ENCODE results near the gene OXLD1.
A peak's percentile ranks its signal among the peaks of the same experiment; 100 is the strongest.

OXLD1 gene

GRCh38 chr17:81701288-81702071 lies 35.1 kb upstream of the OXLD1 start:
- Histone ChIP-seq H3K9ac (ENCODE audit: low read depth, low read length) (peak overlapping the region; percentile 95), H2AFZ (ENCODE audit: low read depth, low read length) (no peak overlapping the region), H4K20me1 (ENCODE audit: insufficient read depth, low read length) (peaks cover 55% of the 10 kb centered on the region), H3K9me3 (ENCODE audit: insufficient read depth, low read length, severe bottlenecking) (no peaks in the 10 kb centered on the region), H3K36me3 (ENCODE audit: insufficient read depth, low read length) (peaks cover 70% of the 10 kb centered on the region), H3K27me3 (ENCODE audit: insufficient read depth, low read length, poor library complexity) (no peaks in the 10 kb centered on the region), H3K79me2 (ENCODE audit: insufficient read depth, low read length) (peaks cover 73% of the 10 kb centered on the region), H3K27ac (ENCODE audit: low read length) (peak overlapping the region; percentile 86), H3K4me1 (ENCODE audit: insufficient read depth, low read length) (peaks cover 38% of the 10 kb centered on the region), H3K4me2 (ENCODE audit: insufficient read depth, low read length) (peak overlapping the region; percentile 95), H3K4me3 (ENCODE audit: low read depth in 1 of 2, low read length in 2 of 2) (peak overlapping the region; percentile 71 to 98; a peak in 3 of 4 replicates)
- DNase-seq (no peak), ATAC-seq (ENCODE audit: insufficient read depth, low read depth) (0 out of 3 replicates have a peak, but pooled peaks have one; percentile 13)
- TF ChIP-seq EZH2 (IDR thresholded peaks at IDR 0.05; ENCODE audit: borderline replicate concordance, low read depth, low read length, severe bottlenecking) (no peak), CTCF (IDR thresholded peaks at IDR 0.05; ENCODE audit: borderline replicate concordance, extremely low read depth, low read length, poor library complexity, severe bottlenecking) (peak; percentile 7)

- DNase-seq (no peak), ATAC-seq (ENCODE audit: insufficient read depth, low read depth) (no peak)
- Histone ChIP-seq H4K20me1 (ENCODE audit: insufficient read depth, low read length) (peaks cover 51% of the 10 kb centered on the region), H3K4me3 (ENCODE audit: low read depth in 1 of 2, low read length in 2 of 2) (peak overlapping the region in 1 of 2 experiments; percentile 71; a peak in 3 of 4 replicates), H3K9ac (ENCODE audit: low read depth, low read length) (peak overlapping the region; percentile 95), H3K27me3 (ENCODE audit: insufficient read depth, low read length, poor library complexity) (no peaks in the 10 kb centered on the region), H3K36me3 (ENCODE audit: insufficient read depth, low read length) (peaks cover 70% of the 10 kb centered on the region), H3K9me3 (ENCODE audit: insufficient read depth, low read length, severe bottlenecking) (no peaks in the 10 kb centered on the region), H3K4me1 (ENCODE audit: insufficient read depth, low read length) (peaks cover 37% of the 10 kb centered on the region), H3K79me2 (ENCODE audit: insufficient read depth, low read length) (peaks cover 68% of the 10 kb centered on the region), H3K27ac (ENCODE audit: low read length) (no peak overlapping the region), H3K4me2 (ENCODE audit: insufficient read depth, low read length) (peak overlapping the region; percentile 95), H2AFZ (ENCODE audit: low read depth, low read length) (no peak overlapping the region)
- TF ChIP-seq EZH2 (IDR thresholded peaks at IDR 0.05; ENCODE audit: borderline replicate concordance, low read depth, low read length, severe bottlenecking): no peak
- no peak for TF ChIP-seq CTCF (IDR thresholded peaks at IDR 0.05; ENCODE audit: borderline replicate concordance, extremely low read depth, low read length, poor library complexity, severe bottlenecking)
These were observed 34.2 kb upstream of the OXLD1 start for GRCh38 chr17:81700353-81701287.

DNA sequence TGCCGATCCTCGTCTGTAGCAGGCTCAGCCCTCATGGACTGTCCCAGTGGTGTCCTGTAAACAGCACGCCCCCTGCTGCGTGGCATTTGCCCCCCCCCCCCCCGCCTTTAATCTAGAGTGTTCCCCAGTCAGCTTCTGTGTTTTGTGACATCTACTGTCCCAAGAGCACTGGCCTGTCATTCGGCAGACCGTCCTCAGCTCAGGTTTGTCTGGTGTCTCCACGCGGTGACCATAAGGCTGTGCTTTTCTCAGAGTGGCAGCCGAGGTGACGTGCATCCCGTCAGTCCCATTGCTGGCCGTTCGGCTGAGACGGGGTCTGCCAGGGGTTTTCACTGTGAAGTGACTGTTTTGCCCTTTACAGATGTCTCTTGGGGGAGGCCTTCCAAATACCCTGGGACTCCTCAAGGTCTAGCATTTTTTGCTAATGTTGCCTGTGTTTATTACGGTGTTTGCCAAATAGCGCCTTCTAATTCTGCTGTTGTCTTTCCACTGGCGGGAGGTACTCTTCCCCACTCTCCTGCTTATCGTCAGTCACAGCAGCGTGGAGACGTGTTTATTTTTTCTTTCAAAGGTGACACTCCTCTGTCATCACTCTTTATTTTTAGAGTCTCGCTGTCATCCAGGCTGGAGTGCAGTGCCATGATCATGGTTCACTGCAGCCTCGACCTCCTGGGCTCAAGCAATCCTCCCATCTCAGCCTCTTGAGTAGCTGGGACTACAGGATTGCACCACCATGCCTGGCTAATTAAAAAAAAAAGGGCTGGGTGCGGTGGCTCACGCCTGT lies 31.0 kb upstream of the OXLD1 start:
- H2AFZ ChIP-seq (ENCODE audit: low read depth, low read length): no peak overlapping the region
- H3K4me3 ChIP-seq (ENCODE audit: low read depth in 1 of 2, low read length in 2 of 2): no peak overlapping the region
- H3K4me1 ChIP-seq (ENCODE audit: insufficient read depth, low read length): peaks cover 22% of the 10 kb centered on the region
- no peak overlapping the region for H3K9ac ChIP-seq (ENCODE audit: low read depth, low read length)
- DNase-seq (no peak), ATAC-seq (ENCODE audit: insufficient read depth, low read depth) (no peak)
- TF ChIP-seq EZH2 (IDR thresholded peaks at IDR 0.05; ENCODE audit: borderline replicate concordance, low read depth, low read length, severe bottlenecking) (no peak), CTCF (IDR thresholded peaks at IDR 0.05; ENCODE audit: borderline replicate concordance, extremely low read depth, low read length, poor library complexity, severe bottlenecking) (no peak)
- peaks cover 43% of the 10 kb centered on the region for H3K79me2 ChIP-seq (ENCODE audit: insufficient read depth, low read length)
- H3K36me3 ChIP-seq (ENCODE audit: insufficient read depth, low read length): peaks cover 85% of the 10 kb centered on the region
- no peak overlapping the region for H3K4me2 ChIP-seq (ENCODE audit: insufficient read depth, low read length)
- H3K27ac ChIP-seq (ENCODE audit: low read length): no peak overlapping the region
- no peaks in the 10 kb centered on the region for H3K27me3 ChIP-seq (ENCODE audit: insufficient read depth, low read length, poor library complexity)
- peaks cover 54% of the 10 kb centered on the region for H4K20me1 ChIP-seq (ENCODE audit: insufficient read depth, low read length)
- H3K9me3 ChIP-seq (ENCODE audit: insufficient read depth, low read length, severe bottlenecking): no peaks in the 10 kb centered on the region

All from DND-41 (cell line).